Left ventricle myocardium inferior (tissue), 1 donor: ENCODE measurements around the gene UBE4A. TPM values are rescaled to one million over a fixed set of nuclear protein-coding genes. Genes with fewer than 3 reads are reported as not detected.

Experiments used
- DNase-seq: peaks from one replicate; pipeline ENCODE4 v3.0.0-alpha.2; 2020
- H3K27ac ChIP-seq: fragments of 200-600 bp; replicated peaks from 2 replicates; pipeline ENCODE4 v1.8.0; 2021
- H3K27me3 ChIP-seq: fragments of 200-600 bp; 2 replicates; pipeline ENCODE4 v1.8.0; 2021; ENCODE audit warnings: low read depth
- H3K36me3 ChIP-seq: fragments of 200-600 bp; 2 replicates; pipeline ENCODE4 v1.8.0; 2021
- H3K4me1 ChIP-seq: fragments of 200-600 bp; 2 replicates; pipeline ENCODE4 v1.8.0; 2021
- H3K4me3 ChIP-seq: fragments of 200-600 bp; 2 replicates; pipeline ENCODE4 v1.8.0; 2021; ENCODE audit warnings: mild to moderate bottlenecking, moderate library complexity
- H3K9me3 ChIP-seq: fragments of 200-600 bp; replicated peaks from 2 replicates; pipeline ENCODE4 v1.8.0; 2021
- CTCF ChIP-seq: fragments of 200-600 bp; IDR thresholded peaks from 2 replicates; pipeline ENCODE4 v1.8.0; 2021; ENCODE audit warnings: antibody characterized with exemption, mild to moderate bottlenecking, borderline replicate concordance
- intact Hi-C: fragments of 100-400 bp; cut with micrococcal nuclease; formaldehyde crosslinking; loops from one replicate; pipeline ENCODE4 v1.11.0; 2022
- total RNA-seq: library from RNA; stranded (reverse); fragmentation: NEBNext Ultra II Directional; extraction: Animal tissue kit (Norgen Biotek cat#: 25700); gene quantifications from one replicate; pipeline ENCODE4 v1.2.1, GENCODE V29; 2021
- donor health status: DM: no; HTN: yes; CAD: no; lungs with severe emphysema.

UBE4A gene
- total RNA-seq, 1 donor from 2014 or later = 32.6 TPM

GRCh38 chr11:118319337-118319707, 40.1 kb upstream of the UBE4A start:
- Histone ChIP-seq H3K4me1 (peaks cover 23% of the 10 kb centered on the region), H3K27me3 (peaks cover 14% of the 10 kb centered on the region), H3K9me3 (no peaks in the 10 kb centered on the region), H3K36me3 (no peaks in the 10 kb centered on the region), H3K27ac (no peak overlapping the region), H3K4me3 (no peak overlapping the region)
- intact Hi-C loops = no loop called here
- DNase-seq = no peak
- no peak for TF ChIP-seq CTCF

GRCh38 chr11:118320515-118320914, 38.9 kb upstream of the UBE4A start:
- TF ChIP-seq CTCF = no peak

GRCh38 chr11:118321386-118322082, 37.9 kb upstream of the UBE4A start:
- Histone ChIP-seq H3K4me1 (peaks cover 6% of the 10 kb centered on the region), H3K27me3 (peaks cover 15% of the 10 kb centered on the region), H3K4me3 (no peak overlapping the region), H3K27ac (no peak overlapping the region), H3K9me3 (no peaks in the 10 kb centered on the region), H3K36me3 (no peaks in the 10 kb centered on the region)
- no peak for TF ChIP-seq CTCF
- no peak for DNase-seq
- intact Hi-C loops = no loop called here

More at GRCh38 chr11:118320515-118320914, 38.9 kb upstream of the UBE4A start:
- Histone ChIP-seq H3K4me1 (peaks cover 16% of the 10 kb centered on the region), H3K36me3 (no peaks in the 10 kb centered on the region), H3K4me3 (no peak overlapping the region), H3K27me3 (peaks cover 15% of the 10 kb centered on the region), H3K27ac (no peak overlapping the region), H3K9me3 (no peaks in the 10 kb centered on the region)
- intact Hi-C loops = no loop called here
- DNase-seq = no peak

- no peak for DNase-seq
These were observed 36.7 kb upstream of the UBE4A start for GRCh38 chr11:118322721-118323120.

GRCh38 chr11:118325283-118325682, 34.1 kb upstream of the UBE4A start:
- H3K36me3 ChIP-seq = no peaks in the 10 kb centered on the region
- no peak for TF ChIP-seq CTCF
- H3K4me1 ChIP-seq = no peaks in the 10 kb centered on the region
- no peak overlapping the region for H3K27ac ChIP-seq
- H3K9me3 ChIP-seq = no peaks in the 10 kb centered on the region
- DNase-seq = no peak
- H3K27me3 ChIP-seq = peaks cover 15% of the 10 kb centered on the region
- intact Hi-C loops = no loop called here
- no peak overlapping the region for H3K4me3 ChIP-seq

More at GRCh38 chr11:118322721-118323120, 36.7 kb upstream of the UBE4A start:
- Histone ChIP-seq H3K4me1 (no peaks in the 10 kb centered on the region), H3K4me3 (no peak overlapping the region), H3K36me3 (no peaks in the 10 kb centered on the region), H3K27ac (no peak overlapping the region), H3K9me3 (no peaks in the 10 kb centered on the region), H3K27me3 (peaks cover 15% of the 10 kb centered on the region)
- TF ChIP-seq CTCF = no peak
- intact Hi-C loops = no loop called here
